HG03159 (cell line): ENCODE data around the gene IGFL4.

Experiments used
- ATAC-seq: cut with Tn5 transposase; IDR thresholded peaks from one replicate; pipeline ENCODE4 v1.9.1; 2021; ENCODE audit warnings: mild to moderate bottlenecking, moderate library complexity; ENCODE audit not compliant: unreplicated experiment

Gene IGFL4

DNA sequence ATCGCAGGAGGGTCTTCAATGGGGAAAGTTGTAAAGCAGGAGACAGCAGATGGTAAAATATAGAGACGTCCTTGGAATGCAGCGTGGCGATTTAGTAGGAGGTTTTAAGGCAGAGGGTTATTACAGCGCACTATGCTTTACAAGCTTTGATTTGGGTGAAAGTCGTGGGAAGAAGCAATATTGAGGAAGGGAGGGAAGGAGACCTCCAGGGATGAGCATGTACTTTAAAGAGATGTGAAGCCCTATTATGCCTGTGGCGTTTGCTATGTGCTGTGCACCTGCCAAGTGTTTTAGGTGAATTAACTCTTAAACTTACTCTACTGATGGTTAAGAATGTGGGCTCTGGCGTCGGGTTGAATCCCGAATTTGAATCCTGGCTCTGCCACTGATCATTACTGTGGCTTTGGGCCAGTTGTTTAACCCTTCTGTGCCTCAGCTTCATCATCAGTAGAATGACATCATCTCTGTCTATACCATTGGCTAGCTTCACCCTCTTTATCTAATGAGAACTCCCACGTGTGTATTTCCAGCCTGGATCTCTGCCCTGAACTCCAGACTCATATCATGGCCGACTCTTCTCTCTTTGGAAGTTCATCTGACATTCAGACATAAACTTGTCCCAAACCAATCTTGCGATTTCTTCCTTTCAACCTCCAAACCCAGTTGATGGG lies 45.0 kb downstream of the IGFL4 start:
- no peak for ATAC-seq

DNA sequence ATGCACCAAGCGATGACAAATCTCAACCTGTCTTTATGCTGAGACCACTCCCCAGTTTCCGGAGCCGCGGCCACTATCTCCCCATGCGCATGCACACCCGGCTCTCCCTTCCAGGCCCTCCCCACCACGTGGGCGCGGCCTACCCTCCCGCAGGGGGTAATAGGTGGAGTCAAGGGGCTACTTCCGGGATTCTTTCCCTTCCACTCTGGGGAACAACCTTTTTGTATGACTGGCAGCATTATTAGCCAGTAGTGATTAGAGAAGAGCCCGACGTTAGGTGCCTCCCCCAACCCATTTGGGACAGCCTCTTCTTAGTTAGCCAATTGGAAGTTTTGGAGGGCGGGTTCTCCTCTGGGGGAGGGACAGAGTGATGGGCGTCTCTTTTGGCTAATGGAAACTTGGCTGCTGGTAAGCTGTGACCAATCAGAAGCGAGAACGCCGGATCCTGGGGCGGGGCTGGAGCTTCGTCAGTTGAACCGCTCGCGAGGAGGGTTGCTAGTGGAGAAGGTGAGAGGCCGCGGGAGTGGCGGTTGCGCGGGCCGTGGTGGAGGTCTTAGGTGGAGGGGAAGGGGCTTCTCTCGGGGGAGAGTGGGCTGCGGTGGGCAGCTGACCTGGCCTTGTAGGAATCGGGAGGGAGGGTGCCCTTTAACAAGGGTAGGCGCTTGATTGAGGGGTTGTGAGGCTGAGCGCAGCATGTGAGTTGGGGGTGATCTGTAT lies 45.6 kb downstream of the IGFL4 start, which contains the start of gene CCDC61:
CCDC61 (plus strand) TSS at position 470 of the 717 bp plus-strand sequence. CDS start 7,552 bp downstream, outside the sequence.
- ATAC-seq = peak; percentile 94

DNA sequence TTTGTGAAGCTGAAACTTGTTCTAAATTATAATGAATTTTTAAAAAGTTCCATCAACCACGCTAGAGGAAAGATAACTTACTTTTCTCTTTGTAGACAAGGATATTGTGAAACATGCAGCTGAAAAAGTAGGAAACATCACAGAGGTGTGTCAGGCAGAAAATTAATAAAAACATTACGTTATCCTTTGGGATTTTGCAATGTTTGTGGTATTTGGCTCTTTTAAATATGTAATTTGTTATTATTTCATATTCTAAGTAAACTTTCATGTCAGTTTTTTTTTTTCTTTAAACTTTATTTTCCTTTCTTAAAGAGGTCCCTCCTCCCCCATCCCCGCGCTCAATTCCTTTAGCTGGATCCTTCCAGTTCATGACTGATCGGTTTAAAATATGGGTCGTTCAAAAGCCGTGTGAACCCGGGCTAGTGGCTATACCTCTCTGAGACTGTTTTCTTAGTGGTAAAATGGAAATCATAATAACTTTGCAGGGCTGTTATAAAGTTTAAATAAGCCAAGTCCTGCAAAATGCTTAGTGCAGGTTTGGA lies 46.3 kb downstream of the IGFL4 start:
- no peak for ATAC-seq

DNA sequence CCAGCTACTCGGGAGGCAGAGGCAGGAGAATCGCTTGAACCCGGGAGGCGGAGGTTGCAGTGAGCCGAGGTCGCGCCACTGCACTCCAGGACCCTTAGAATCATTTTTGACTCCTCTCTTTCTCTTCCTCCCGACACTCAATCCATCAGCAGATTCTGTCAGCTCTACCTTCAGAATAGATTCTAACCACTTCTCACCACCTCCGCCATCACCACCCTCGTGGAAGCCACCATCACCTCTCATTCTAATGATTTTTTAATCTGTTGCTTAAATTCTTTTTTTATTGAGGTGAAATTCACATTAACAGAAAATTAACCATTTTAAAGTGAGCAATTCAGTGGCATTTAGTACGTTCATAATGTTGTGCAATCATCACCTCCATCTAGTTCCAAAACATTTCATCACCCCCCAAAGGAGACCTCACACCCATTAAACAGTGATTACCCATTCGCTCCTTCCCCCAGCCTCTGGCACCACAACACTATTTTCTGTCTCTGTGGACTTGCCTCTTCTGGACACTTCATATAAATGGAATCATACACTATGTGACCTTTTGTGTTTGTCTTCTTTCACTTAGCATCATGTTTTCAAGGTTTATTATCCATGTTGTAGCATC lies 50.6 kb downstream of the IGFL4 start:
- ATAC-seq = no peak
